ENCODE data around the gene MOB1A.

Gene MOB1A

DNA sequence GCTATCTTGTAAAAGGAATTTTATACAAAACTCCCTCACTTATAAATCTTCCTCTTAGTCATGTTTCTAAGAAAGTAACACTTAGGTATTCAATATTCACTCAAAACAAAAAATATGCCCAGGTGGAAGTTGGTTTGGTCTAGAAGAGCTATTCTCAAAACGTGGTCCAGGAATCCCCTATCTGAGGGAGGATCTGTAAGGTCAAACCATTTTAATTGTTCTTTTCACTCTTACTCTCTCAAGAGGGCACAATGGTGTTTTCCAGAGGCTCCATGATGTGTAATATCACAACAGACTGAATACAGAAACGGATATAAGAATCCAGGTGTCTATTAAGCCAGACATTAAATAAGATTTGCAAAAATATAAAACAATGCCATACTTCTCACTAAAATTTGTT, 9.9 kb downstream of the MOB1A start:
- H3K27ac ChIP-seq, result no peak overlapping the region
- TF ChIP-seq, protein P1, sequence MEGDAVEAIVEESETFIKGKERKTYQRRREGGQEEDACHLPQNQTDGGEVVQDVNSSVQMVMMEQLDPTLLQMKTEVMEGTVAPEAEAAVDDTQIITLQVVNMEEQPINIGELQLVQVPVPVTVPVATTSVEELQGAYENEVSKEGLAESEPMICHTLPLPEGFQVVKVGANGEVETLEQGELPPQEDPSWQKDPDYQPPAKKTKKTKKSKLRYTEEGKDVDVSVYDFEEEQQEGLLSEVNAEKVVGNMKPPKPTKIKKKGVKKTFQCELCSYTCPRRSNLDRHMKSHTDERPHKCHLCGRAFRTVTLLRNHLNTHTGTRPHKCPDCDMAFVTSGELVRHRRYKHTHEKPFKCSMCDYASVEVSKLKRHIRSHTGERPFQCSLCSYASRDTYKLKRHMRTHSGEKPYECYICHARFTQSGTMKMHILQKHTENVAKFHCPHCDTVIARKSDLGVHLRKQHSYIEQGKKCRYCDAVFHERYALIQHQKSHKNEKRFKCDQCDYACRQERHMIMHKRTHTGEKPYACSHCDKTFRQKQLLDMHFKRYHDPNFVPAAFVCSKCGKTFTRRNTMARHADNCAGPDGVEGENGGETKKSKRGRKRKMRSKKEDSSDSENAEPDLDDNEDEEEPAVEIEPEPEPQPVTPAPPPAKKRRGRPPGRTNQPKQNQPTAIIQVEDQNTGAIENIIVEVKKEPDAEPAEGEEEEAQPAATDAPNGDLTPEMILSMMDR (conservative IDR thresholded peaks at IDR 0.05), result no peak
- no peak for TF ChIP-seq ZFX (IDR thresholded peaks at IDR 0.05)

DNA sequence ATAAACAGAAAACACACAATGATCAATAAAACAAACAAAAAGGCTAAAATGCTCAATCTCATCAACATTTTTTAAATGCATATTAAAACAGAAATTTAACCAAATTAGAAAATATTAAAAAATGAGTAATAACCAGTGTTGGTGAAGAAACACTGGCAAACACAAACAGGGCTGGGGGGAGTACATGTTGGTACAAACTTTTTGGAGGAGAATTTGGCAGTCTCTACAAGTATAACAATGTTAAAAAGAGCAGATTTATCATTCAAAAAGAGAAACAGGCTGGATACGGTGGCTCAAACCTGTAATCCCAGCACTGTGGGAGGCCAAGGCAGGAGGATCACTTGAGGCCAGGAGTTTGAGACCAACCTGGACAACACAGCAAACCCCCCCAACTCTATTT, 13.9 kb downstream of the MOB1A start:
- no peak for TF ChIP-seq ZFX (IDR thresholded peaks at IDR 0.05)
- TF ChIP-seq, protein P1 (conservative IDR thresholded peaks at IDR 0.05), result no peak
- no peak overlapping the region for H3K27ac ChIP-seq

DNA sequence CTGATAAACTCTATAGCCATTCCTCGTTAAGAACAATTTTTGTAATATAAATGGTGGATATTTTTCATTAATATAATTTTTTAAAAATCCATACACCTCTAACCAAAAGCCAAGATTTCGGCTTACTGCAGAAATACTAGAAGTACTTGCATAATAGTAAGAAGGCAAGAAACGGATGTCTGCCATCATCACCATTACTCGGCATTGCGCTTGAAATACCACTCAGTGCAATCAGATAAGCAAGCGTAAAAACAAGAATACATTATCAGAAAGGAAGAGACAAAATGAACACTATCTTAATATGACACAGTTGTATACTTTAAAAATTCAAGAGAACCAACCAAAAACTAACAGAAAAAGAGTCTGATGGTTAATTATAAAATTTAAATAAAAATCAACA, 15.7 kb downstream of the MOB1A start:
- TF ChIP-seq, protein P1 (conservative IDR thresholded peaks at IDR 0.05), result no peak
- TF ChIP-seq ZFX (IDR thresholded peaks at IDR 0.05), result no peak
- H3K27ac ChIP-seq, result no peak overlapping the region

DNA sequence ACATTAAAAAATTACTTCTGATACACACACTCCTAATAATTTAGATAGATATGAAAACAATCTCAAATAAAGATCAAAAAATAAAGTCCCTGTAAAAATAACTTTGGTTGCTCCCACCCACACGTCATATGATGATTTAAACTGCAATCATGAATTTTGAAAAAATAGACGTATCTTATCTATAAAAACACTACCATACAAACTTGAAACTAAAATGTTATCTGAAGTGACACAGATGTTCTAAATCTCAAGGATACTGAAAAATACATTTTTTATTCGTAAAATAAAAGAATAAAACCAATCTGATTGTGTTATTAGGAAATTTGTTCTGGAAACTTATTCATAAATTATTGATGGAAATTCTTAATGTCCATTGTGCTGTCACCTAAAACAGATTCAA, 22.8 kb downstream of the MOB1A start:
- TF ChIP-seq, protein P1 (conservative IDR thresholded peaks at IDR 0.05), result no peak
- TF ChIP-seq ZFX (IDR thresholded peaks at IDR 0.05), result no peak
- H3K27ac ChIP-seq, result no peak overlapping the region

DNA sequence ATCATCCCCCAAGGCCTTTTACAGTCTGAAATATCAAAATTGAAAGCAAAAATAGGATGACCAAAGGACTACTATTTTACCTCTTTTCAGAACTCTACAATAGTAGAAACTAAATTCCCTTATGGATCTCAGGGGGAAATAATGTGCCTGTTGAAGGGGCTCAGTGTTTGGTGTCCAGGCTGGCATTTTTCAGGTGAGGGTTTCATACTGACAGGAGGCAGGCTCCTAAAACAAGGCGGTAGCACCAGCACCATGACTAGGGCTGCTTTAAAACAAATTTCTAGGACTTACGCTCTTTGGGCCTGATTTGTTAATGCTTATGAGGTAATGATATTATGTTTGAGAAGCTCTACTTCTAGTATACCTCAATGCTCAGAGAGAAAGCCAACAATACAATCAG, 25.7 kb downstream of the MOB1A start:
- TF ChIP-seq ZFX (IDR thresholded peaks at IDR 0.05), result no peak
- TF ChIP-seq, protein P1 (conservative IDR thresholded peaks at IDR 0.05), result no peak
- H3K27ac ChIP-seq, result no peak overlapping the region

DNA sequence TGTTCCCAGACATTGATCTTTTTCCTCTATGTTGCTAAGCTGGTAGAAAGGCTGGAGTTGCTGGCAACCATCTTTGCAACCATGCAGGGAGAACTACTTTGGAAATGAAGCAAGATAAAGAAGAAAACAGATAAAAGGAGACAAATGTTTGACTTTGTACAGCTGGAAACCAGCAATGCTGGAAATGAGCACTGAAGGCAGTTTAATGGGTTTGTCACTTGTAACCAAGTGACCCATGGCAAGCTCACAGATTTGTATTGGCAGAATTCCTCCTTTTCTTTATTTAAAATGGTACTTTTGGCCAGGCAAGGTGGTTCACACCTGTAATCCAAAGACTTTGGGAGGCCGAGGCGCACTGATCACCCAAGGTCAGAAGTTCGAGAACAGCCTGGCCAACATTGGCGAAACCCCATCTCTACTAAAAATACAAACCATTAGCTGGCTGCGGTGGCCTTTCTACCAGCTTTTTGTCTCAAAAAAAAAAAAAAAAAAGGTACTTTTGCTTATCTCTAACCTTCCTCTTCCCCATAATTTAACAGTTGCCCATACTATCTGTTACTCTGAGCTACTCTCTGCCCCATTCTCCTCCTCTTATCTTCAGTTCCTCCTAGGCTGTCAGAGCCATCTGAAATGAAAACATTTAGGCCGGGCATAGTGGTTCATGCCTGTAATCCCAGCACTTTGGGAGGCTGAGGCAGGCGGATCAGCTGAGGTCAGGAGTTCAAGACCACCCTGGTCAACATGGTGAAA, 28.9 kb downstream of the MOB1A start:
- H3K27ac ChIP-seq, result no peak overlapping the region
- TF ChIP-seq, protein P1 (conservative IDR thresholded peaks at IDR 0.05), result no peak
- no peak for TF ChIP-seq ZFX (IDR thresholded peaks at IDR 0.05)

DNA sequence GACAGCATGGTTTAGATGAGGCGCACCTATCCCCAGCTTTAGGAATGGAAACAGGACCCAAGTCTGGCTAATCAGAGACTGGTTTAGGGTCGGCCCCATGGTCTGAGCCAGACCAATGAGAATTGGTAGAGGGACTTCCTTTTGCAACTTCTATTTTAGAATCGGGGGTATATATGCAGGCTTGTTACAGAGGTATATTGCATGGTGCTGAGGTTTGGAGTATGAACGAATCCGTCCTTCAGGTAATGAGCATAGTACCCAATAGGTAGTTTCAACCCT, 29.5 kb downstream of the MOB1A start:
- no peak for TF ChIP-seq ZFX (IDR thresholded peaks at IDR 0.05)
- TF ChIP-seq, protein P1 (conservative IDR thresholded peaks at IDR 0.05), result no peak
- H3K27ac ChIP-seq, result no peak overlapping the region
